ENCODE data around the gene LDLRAD3.

LDLRAD3 gene

GRCh38 chr11:36229091-36229705 is 285.3 kb downstream of the LDLRAD3 start:
- no peak for ATAC-seq (ENCODE audit: insufficient read depth, low read depth)

GRCh38 chr11:36230779-36231699 is 287.2 kb downstream of the LDLRAD3 start:
- Histone ChIP-seq H3K4me1 (ENCODE audit: insufficient read depth, low read length) (no peaks in the 10 kb centered on the region), H3K27me3 (ENCODE audit: insufficient read depth, low read length, poor library complexity) (no peaks in the 10 kb centered on the region), H2AFZ (ENCODE audit: low read depth, low read length) (no peak overlapping the region), H3K4me3 (ENCODE audit: low read depth in 1 of 2, low read length in 2 of 2) (no peak overlapping the region), H3K9me3 (ENCODE audit: insufficient read depth, low read length, severe bottlenecking) (no peaks in the 10 kb centered on the region), H3K4me2 (ENCODE audit: insufficient read depth, low read length) (no peak overlapping the region), H3K27ac (ENCODE audit: low read length) (no peak overlapping the region), H3K79me2 (ENCODE audit: insufficient read depth, low read length) (no peaks in the 10 kb centered on the region), H3K9ac (ENCODE audit: low read depth, low read length) (no peak overlapping the region), H3K36me3 (ENCODE audit: insufficient read depth, low read length) (no peaks in the 10 kb centered on the region), H4K20me1 (ENCODE audit: insufficient read depth, low read length) (peaks cover 2% of the 10 kb centered on the region; the same call in 1 of the 2 replicates)
- DNase-seq, result no peak
- TF ChIP-seq CTCF (IDR thresholded peaks at IDR 0.05; ENCODE audit: borderline replicate concordance, extremely low read depth, low read length, poor library complexity, severe bottlenecking), result no peak
- ATAC-seq (ENCODE audit: insufficient read depth, low read depth), result no peak

More at GRCh38 chr11:36229091-36229705, 285.3 kb downstream of the LDLRAD3 start:
- Histone ChIP-seq H3K36me3 (ENCODE audit: insufficient read depth, low read length) (no peaks in the 10 kb centered on the region), H3K9ac (ENCODE audit: low read depth, low read length) (no peak overlapping the region), H3K9me3 (ENCODE audit: insufficient read depth, low read length, severe bottlenecking) (no peaks in the 10 kb centered on the region), H4K20me1 (ENCODE audit: insufficient read depth, low read length) (peaks cover 2% of the 10 kb centered on the region; the same call in 1 of the 2 replicates), H2AFZ (ENCODE audit: low read depth, low read length) (no peak overlapping the region), H3K4me3 (ENCODE audit: low read depth in 1 of 2, low read length in 2 of 2) (no peak overlapping the region), H3K4me2 (ENCODE audit: insufficient read depth, low read length) (no peak overlapping the region), H3K27me3 (ENCODE audit: insufficient read depth, low read length, poor library complexity) (no peaks in the 10 kb centered on the region), H3K27ac (ENCODE audit: low read length) (no peak overlapping the region), H3K79me2 (ENCODE audit: insufficient read depth, low read length) (no peaks in the 10 kb centered on the region), H3K4me1 (ENCODE audit: insufficient read depth, low read length) (no peaks in the 10 kb centered on the region)
- no peak for TF ChIP-seq EZH2 (IDR thresholded peaks at IDR 0.05; ENCODE audit: borderline replicate concordance, low read depth, low read length, severe bottlenecking)
- TF ChIP-seq CTCF (IDR thresholded peaks at IDR 0.05; ENCODE audit: borderline replicate concordance, extremely low read depth, low read length, poor library complexity, severe bottlenecking), result no peak
- no peak for DNase-seq

- DNase-seq (no peak), ATAC-seq (ENCODE audit: insufficient read depth, low read depth) (no peak)
- Histone ChIP-seq H3K9ac (ENCODE audit: low read depth, low read length) (no peak overlapping the region), H3K79me2 (ENCODE audit: insufficient read depth, low read length) (no peaks in the 10 kb centered on the region), H3K4me3 (ENCODE audit: low read depth in 1 of 2, low read length in 2 of 2) (no peak overlapping the region), H3K4me2 (ENCODE audit: insufficient read depth, low read length) (no peak overlapping the region), H3K27me3 (ENCODE audit: insufficient read depth, low read length, poor library complexity) (peaks cover 6% of the 10 kb centered on the region), H4K20me1 (ENCODE audit: insufficient read depth, low read length) (no peaks in the 10 kb centered on the region), H3K9me3 (ENCODE audit: insufficient read depth, low read length, severe bottlenecking) (no peaks in the 10 kb centered on the region), H3K36me3 (ENCODE audit: insufficient read depth, low read length) (no peaks in the 10 kb centered on the region), H3K4me1 (ENCODE audit: insufficient read depth, low read length) (no peaks in the 10 kb centered on the region), H2AFZ (ENCODE audit: low read depth, low read length) (no peak overlapping the region), H3K27ac (ENCODE audit: low read length) (no peak overlapping the region)
- no peak for TF ChIP-seq CTCF (IDR thresholded peaks at IDR 0.05; ENCODE audit: borderline replicate concordance, extremely low read depth, low read length, poor library complexity, severe bottlenecking)
- TF ChIP-seq EZH2 (IDR thresholded peaks at IDR 0.05; ENCODE audit: borderline replicate concordance, low read depth, low read length, severe bottlenecking), result no peak
Observed at GRCh38 chr11:36233204-36233603, 289.3 kb downstream of the LDLRAD3 start.

All from DND-41 (cell line).